ENCODE data around the gene SRPK2. TPM values are rescaled to one million over a fixed set of nuclear protein-coding genes. Genes with fewer than 3 reads are reported as not detected.

The SRPK2 gene
- total RNA-seq, 1 experiment from 2014 or later = 50.5 TPM

DNA sequence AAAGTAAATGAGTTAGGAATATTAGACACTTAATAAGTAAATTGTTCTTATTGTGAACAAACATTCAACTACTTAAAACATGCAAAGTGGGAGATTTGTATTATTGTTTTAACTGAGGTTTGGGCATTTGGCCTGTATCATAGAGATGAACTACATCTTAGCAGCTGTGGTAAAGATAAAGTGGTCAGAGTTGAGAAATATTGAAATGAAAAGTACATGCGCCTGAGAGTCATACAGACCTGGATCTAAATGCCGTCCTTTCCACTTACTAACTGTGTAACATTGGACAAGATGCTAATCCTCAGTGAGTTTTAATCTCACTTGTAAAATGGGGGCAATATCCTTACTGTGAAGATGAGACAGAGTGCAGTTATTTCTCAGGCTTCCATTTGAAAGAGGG is 300.3 kb downstream of the SRPK2 start (continued):
- TF ChIP-seq, protein P1, sequence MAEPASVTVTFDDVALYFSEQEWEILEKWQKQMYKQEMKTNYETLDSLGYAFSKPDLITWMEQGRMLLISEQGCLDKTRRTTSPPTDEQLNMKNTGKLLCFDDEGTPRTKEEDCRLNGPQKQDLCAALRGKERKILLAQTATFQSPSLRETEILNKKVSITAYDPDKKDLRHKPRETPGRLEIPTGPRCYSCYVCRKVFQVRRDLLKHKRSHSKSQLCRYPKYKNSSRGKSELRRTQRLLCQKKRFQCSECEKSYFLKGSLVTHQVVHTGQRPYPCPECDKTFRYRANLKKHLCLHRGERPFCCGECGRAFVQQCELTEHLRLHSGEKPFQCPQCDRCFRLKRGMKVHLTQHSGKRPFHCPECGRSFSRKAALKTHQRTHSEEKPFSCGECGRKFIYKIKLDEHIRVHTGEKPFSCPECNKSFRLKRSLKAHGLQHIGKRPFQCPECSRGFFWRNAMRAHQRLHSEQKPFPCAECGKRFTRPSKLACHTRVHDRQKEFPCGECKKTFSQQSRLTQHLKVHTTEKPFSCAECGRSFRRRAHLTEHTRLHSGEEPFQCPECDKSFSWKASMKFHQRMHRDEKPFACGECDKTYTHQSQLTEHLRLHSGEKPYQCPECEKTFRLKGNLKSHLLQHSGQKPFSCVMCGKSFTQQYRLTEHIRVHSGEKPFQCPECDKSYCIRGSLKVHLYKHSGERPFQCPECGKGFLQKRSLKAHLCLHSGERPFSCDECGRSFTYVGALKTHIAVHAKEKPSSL (CRISPR knock-in tag; conservative IDR thresholded peaks at IDR 0.05) = no peak
- TF ChIP-seq ZNF396 (CRISPR knock-in tag; IDR thresholded peaks at IDR 0.05; ENCODE audit: borderline replicate concordance) = no peak
- TF ChIP-seq, protein P2, sequence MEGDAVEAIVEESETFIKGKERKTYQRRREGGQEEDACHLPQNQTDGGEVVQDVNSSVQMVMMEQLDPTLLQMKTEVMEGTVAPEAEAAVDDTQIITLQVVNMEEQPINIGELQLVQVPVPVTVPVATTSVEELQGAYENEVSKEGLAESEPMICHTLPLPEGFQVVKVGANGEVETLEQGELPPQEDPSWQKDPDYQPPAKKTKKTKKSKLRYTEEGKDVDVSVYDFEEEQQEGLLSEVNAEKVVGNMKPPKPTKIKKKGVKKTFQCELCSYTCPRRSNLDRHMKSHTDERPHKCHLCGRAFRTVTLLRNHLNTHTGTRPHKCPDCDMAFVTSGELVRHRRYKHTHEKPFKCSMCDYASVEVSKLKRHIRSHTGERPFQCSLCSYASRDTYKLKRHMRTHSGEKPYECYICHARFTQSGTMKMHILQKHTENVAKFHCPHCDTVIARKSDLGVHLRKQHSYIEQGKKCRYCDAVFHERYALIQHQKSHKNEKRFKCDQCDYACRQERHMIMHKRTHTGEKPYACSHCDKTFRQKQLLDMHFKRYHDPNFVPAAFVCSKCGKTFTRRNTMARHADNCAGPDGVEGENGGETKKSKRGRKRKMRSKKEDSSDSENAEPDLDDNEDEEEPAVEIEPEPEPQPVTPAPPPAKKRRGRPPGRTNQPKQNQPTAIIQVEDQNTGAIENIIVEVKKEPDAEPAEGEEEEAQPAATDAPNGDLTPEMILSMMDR (IDR thresholded peaks at IDR 0.05) = no peak
- TF ChIP-seq ZNF219 (CRISPR knock-in tag; IDR thresholded peaks at IDR 0.05; ENCODE audit: borderline replicate concordance) = no peak
- TF ChIP-seq, protein P3, sequence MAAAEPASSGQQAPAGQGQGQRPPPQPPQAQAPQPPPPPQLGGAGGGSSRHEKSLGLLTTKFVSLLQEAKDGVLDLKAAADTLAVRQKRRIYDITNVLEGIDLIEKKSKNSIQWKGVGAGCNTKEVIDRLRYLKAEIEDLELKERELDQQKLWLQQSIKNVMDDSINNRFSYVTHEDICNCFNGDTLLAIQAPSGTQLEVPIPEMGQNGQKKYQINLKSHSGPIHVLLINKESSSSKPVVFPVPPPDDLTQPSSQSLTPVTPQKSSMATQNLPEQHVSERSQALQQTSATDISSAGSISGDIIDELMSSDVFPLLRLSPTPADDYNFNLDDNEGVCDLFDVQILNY (CRISPR knock-in tag; IDR thresholded peaks at IDR 0.05) = no peak
- no peak for TF ChIP-seq ZNF671 (CRISPR knock-in tag; IDR thresholded peaks at IDR 0.05)
- no peak for TF ChIP-seq ZNF263 (CRISPR knock-in tag; IDR thresholded peaks at IDR 0.05; ENCODE audit: low read depth)

- ChIA-PET POLR2A (no interaction called here), CTCF (no interaction called here)
- Mint-ChIP-seq H3K4me1 (no peaks in the 10 kb centered on the region), H3K4me3 (no peak overlapping the region), H3K36me3 (peaks cover 47% of the 10 kb centered on the region), H3K27ac (no peak overlapping the region), H3K9me3 (no peaks in the 10 kb centered on the region), H3K27me3 (ENCODE audit: low read depth) (no peaks in the 10 kb centered on the region)
- ATAC-seq (no peak), DNase-seq (ENCODE audit: low spot score) (no peak)
- TF ChIP-seq RELA (CRISPR knock-in tag; IDR thresholded peaks at IDR 0.05; ENCODE audit: borderline replicate concordance) (no peak), EMX1 (CRISPR knock-in tag; IDR thresholded peaks at IDR 0.05) (no peak), JAZF1 (CRISPR knock-in tag; IDR thresholded peaks at IDR 0.05) (no peak), NFYB (CRISPR knock-in tag; conservative IDR thresholded peaks at IDR 0.05; ENCODE audit: low read depth) (no peak), E2F4 (CRISPR knock-in tag; IDR thresholded peaks at IDR 0.05; ENCODE audit: borderline replicate concordance, low read depth) (no peak)
- TF ChIP-seq, protein P4, sequence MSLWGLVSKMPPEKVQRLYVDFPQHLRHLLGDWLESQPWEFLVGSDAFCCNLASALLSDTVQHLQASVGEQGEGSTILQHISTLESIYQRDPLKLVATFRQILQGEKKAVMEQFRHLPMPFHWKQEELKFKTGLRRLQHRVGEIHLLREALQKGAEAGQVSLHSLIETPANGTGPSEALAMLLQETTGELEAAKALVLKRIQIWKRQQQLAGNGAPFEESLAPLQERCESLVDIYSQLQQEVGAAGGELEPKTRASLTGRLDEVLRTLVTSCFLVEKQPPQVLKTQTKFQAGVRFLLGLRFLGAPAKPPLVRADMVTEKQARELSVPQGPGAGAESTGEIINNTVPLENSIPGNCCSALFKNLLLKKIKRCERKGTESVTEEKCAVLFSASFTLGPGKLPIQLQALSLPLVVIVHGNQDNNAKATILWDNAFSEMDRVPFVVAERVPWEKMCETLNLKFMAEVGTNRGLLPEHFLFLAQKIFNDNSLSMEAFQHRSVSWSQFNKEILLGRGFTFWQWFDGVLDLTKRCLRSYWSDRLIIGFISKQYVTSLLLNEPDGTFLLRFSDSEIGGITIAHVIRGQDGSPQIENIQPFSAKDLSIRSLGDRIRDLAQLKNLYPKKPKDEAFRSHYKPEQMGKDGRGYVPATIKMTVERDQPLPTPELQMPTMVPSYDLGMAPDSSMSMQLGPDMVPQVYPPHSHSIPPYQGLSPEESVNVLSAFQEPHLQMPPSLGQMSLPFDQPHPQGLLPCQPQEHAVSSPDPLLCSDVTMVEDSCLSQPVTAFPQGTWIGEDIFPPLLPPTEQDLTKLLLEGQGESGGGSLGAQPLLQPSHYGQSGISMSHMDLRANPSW (CRISPR knock-in tag; conservative IDR thresholded peaks at IDR 0.05; ENCODE audit: low read depth) = no peak
- TF ChIP-seq, protein P5, sequence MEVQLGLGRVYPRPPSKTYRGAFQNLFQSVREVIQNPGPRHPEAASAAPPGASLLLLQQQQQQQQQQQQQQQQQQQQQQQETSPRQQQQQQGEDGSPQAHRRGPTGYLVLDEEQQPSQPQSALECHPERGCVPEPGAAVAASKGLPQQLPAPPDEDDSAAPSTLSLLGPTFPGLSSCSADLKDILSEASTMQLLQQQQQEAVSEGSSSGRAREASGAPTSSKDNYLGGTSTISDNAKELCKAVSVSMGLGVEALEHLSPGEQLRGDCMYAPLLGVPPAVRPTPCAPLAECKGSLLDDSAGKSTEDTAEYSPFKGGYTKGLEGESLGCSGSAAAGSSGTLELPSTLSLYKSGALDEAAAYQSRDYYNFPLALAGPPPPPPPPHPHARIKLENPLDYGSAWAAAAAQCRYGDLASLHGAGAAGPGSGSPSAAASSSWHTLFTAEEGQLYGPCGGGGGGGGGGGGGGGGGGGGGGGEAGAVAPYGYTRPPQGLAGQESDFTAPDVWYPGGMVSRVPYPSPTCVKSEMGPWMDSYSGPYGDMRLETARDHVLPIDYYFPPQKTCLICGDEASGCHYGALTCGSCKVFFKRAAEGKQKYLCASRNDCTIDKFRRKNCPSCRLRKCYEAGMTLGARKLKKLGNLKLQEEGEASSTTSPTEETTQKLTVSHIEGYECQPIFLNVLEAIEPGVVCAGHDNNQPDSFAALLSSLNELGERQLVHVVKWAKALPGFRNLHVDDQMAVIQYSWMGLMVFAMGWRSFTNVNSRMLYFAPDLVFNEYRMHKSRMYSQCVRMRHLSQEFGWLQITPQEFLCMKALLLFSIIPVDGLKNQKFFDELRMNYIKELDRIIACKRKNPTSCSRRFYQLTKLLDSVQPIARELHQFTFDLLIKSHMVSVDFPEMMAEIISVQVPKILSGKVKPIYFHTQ (CRISPR knock-in tag; IDR thresholded peaks at IDR 0.05) = no peak
- TF ChIP-seq, protein P6, sequence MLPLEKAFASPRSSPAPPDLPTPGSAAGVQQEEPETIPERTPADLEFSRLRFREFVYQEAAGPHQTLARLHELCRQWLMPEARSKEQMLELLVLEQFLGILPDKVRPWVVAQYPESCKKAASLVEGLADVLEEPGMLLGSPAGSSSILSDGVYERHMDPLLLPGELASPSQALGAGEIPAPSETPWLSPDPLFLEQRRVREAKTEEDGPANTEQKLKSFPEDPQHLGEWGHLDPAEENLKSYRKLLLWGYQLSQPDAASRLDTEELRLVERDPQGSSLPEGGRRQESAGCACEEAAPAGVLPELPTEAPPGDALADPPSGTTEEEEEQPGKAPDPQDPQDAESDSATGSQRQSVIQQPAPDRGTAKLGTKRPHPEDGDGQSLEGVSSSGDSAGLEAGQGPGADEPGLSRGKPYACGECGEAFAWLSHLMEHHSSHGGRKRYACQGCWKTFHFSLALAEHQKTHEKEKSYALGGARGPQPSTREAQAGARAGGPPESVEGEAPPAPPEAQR (CRISPR knock-in tag; IDR thresholded peaks at IDR 0.05) = no peak
- TF ChIP-seq, protein P7, sequence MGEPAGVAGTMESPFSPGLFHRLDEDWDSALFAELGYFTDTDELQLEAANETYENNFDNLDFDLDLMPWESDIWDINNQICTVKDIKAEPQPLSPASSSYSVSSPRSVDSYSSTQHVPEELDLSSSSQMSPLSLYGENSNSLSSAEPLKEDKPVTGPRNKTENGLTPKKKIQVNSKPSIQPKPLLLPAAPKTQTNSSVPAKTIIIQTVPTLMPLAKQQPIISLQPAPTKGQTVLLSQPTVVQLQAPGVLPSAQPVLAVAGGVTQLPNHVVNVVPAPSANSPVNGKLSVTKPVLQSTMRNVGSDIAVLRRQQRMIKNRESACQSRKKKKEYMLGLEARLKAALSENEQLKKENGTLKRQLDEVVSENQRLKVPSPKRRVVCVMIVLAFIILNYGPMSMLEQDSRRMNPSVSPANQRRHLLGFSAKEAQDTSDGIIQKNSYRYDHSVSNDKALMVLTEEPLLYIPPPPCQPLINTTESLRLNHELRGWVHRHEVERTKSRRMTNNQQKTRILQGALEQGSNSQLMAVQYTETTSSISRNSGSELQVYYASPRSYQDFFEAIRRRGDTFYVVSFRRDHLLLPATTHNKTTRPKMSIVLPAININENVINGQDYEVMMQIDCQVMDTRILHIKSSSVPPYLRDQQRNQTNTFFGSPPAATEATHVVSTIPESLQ (CRISPR knock-in tag; IDR thresholded peaks at IDR 0.05) = no peak
- TF ChIP-seq, protein P8, sequence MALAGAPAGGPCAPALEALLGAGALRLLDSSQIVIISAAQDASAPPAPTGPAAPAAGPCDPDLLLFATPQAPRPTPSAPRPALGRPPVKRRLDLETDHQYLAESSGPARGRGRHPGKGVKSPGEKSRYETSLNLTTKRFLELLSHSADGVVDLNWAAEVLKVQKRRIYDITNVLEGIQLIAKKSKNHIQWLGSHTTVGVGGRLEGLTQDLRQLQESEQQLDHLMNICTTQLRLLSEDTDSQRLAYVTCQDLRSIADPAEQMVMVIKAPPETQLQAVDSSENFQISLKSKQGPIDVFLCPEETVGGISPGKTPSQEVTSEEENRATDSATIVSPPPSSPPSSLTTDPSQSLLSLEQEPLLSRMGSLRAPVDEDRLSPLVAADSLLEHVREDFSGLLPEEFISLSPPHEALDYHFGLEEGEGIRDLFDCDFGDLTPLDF (CRISPR knock-in tag; IDR thresholded peaks at IDR 0.05) = no peak
Observed at GRCh38 chr7:105087981-105088380, 300.7 kb downstream of the SRPK2 start.
